Pancreas (tissue), 10 donors: Measurements from ENCODE around the gene SPATA12. TPM values are rescaled to one million over a fixed set of nuclear protein-coding genes. Genes with fewer than 3 reads are reported as not detected.
A peak's percentile ranks its signal among the peaks of the same experiment; 100 is the strongest.

Source experiments
- ATAC-seq, 4 donors: fragments of 200-7000 bp; cut with Tn5 transposase; one replicate each; pipeline versions ENCODE4 v1.8.0 to v1.9.1; 2020; ENCODE audit warnings: mild to moderate bottlenecking in 4 of 4, moderate library complexity in 4 of 4
- DNase-seq, 6 donors: peaks; one replicate each; pipeline ENCODE4 v3.0.0-alpha.2; 2020
- FAIRE-seq: peaks from 2 replicates; lab custom pipeline; 2012; peaks lifted over from hg19 to GRCh38; lab: Jason Lieb, UNC
- H3K27ac ChIP-seq, 4 donors: fragments of 200-600 bp; sonication (generic); 1 replicate in 3 of 4; 2 replicates in 1 of 4; pipeline versions ENCODE4 v1.5.0 to v1.8.0; 2020
- H3K27me3 ChIP-seq, 4 donors: fragments of 200-600 bp; one replicate each; pipeline ENCODE4 v1.8.0; 2021
- H3K36me3 ChIP-seq, 3 donors: fragments of 200-600 bp; sonication (generic) in 1 of 3; one replicate each; pipeline versions ENCODE4 v1.5.0 to v1.8.0; 2020 to 2021
- H3K4me1 ChIP-seq, 3 donors: fragments of 200-600 bp; one replicate each; pipeline ENCODE4 v1.8.0; 2021
- H3K4me3 ChIP-seq, 4 donors: fragments of 200-600 bp; sonication (generic) in 2 of 4; one replicate each; pipeline versions ENCODE4 v1.5.0 to v1.8.0; 2020 to 2021
- H3K9me3 ChIP-seq, 4 donors: fragments of 200-600 bp; one replicate each; pipeline ENCODE4 v1.8.0; 2021
- WGBS, 2 donors: extraction: QIAGEN DNeasy Blood & Tissue Kit; methylation state at CpG; one replicate each; pipeline ENCODE4 v1.1.7; 2013; 5-methylcytosine and 5-hydroxymethylcytosine counted together
- intact Hi-C, 3 donors: fragments of 100-400 bp; cut with DNase I; formaldehyde crosslinking; loops; one replicate each; pipeline versions ENCODE4 v1.11.1 to v1.14.2; 2022
- polyA plus RNA-seq, 2 donors: library from polyadenylated mRNA; stranded (reverse); fragments of 200-250 nt; gene quantifications; one replicate each; pipeline ENCODE4 v1.2.3, GENCODE V29; 2013
- total RNA-seq, 6 donors: library from RNA; stranded (reverse); fragmentation: NEBNext Ultra II Directional in 4 of 6; extraction: Animal tissue kit (Norgen Biotek cat#: 25700) in 4 of 6; gene quantifications; one replicate each; pipeline versions ENCODE4 v1.2.1 to v1.2.4, GENCODE V29; 2021 to 2023
- TF ChIP-seq, protein P1 (sequence below), 4 donors: fragments of 200-600 bp; sonication (generic) in 3 of 4; IDR thresholded peaks; one replicate each; pipeline versions ENCODE4 v1.5.0 to v1.8.0; 2021; ENCODE audit warnings: antibody characterized with exemption in 4 of 4
- donor health status: healthy with polysubstance abuse.
- donor health status: DM: no; HTN: no; CAD: no; lungs with moderate emphysema.
- donor health status: DM: no; HTN: no; CAD: no.
- donor health status: control.
- donor health status: control.
- donor health status: Bipolar disorder and iron deficiency.
- donor health status: DM: yes; HTN: yes; CAD: no.
- donor health status: DM: no; HTN: no; CAD: no.
- donor health status: DM: no; HTN: no; CAD: no.
- donor health status: DM: yes; HTN: yes; CAD: no.

Gene SPATA12, protein sequence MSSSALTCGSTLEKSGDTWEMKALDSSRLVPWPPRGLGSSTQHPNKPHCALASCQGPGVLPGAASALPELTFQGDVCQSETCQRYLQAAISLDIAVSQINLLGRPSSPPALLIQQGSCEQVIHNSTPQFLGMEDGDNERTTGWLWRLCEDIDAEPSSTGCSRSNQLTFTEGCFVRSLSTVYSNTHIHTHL
- under 1 TPM in 2 of 6 donors, not detected in 4; 0.06 to 0.12 TPM for total RNA-seq
- polyA plus RNA-seq: not detected

DNA sequence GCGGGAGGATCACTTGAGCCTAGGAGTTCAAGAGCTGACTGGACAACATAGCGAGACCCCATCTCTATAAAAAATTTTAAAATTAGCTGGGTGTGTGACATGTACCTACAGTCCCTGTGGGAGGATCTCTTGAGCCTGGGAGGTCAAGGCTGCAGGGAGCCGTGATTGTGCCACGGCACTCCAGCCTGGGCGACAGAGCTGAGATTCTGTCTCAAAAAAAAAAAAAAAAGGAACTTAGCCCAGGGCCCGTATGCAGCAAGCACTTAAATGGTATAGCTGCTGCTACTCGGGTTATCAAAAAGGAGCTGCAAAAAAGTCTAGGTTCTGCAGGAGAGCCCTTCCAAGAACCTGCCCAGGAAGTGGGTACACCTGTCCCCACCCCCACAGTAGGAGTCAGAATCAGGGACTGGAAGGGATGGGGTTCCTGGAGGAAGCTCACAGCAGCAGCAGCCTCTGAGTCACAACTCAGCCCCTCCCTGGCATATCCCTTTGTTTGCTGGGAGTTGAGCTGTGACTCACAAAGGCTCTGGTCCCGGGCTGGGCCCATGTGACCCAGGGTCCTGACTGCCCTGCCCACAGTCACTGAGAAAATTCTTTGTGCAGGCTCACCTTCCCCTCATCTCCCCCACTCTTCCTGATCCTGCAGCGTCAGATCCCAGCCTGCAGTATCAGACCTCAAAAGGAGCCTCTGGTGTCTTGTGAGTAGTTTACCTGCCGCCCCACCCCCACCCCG lies at the start of gene SPATA12:
Gene SPATA12 (plus strand): TSS at position 576 of the 733 bp plus-strand sequence. CDS start 13,031 bp downstream, outside the sequence.
- ATAC-seq: peak; percentile 93 to 98 (median 97)
- H3K4me3 ChIP-seq: no peak within 1 kb of the TSS
- FAIRE-seq: no peak

DNA sequence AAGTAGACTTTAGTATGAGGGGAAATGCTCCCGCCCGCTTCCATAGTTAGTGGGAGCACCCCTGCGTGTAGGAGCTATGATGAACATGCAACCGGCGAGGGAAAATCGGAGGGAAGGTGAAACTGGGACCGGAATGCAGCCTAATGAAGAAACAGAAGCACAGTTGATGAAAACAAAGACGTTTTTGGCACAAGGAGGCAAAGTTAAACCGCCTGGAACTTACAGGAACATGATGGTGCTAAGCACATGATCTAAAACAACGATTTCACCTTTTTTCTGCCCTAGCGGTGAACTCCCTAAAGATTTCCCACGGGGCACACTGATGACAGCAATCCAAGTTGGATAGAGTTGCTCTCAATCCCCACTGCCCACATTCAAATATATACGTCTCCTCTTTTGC lies 49.4 kb upstream of the SPATA12 start:
- FAIRE-seq: no peak
- 74 to 76% methylated on average over 13 of the region's 13 CpGs for WGBS, 2 donors
- H3K4me1 ChIP-seq: peaks cover 0 to 25% (median 3%) of the 10 kb centered on the region in 3 donors
- H3K27me3 ChIP-seq: no peaks in the 10 kb centered on the region
- DNase-seq: no peak
- TF ChIP-seq, protein P1, sequence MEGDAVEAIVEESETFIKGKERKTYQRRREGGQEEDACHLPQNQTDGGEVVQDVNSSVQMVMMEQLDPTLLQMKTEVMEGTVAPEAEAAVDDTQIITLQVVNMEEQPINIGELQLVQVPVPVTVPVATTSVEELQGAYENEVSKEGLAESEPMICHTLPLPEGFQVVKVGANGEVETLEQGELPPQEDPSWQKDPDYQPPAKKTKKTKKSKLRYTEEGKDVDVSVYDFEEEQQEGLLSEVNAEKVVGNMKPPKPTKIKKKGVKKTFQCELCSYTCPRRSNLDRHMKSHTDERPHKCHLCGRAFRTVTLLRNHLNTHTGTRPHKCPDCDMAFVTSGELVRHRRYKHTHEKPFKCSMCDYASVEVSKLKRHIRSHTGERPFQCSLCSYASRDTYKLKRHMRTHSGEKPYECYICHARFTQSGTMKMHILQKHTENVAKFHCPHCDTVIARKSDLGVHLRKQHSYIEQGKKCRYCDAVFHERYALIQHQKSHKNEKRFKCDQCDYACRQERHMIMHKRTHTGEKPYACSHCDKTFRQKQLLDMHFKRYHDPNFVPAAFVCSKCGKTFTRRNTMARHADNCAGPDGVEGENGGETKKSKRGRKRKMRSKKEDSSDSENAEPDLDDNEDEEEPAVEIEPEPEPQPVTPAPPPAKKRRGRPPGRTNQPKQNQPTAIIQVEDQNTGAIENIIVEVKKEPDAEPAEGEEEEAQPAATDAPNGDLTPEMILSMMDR (IDR thresholded peaks at IDR 0.05): no peak
- no peak for ATAC-seq
- no peak overlapping the region for H3K4me3 ChIP-seq
- H3K9me3 ChIP-seq: no peaks in the 10 kb centered on the region
- no peaks in the 10 kb centered on the region for H3K36me3 ChIP-seq
- intact Hi-C loops: no loop called here
- H3K27ac ChIP-seq: no peak overlapping the region

More for the DNA sequence above, at the start of gene SPATA12:
- H3K9me3 ChIP-seq: no peaks in the 10 kb centered on the region
- H3K27me3 ChIP-seq: no peaks in the 10 kb centered on the region
- peak within 1 kb of the TSS in 2 of 4 donors; percentile 60 to 62 for H3K27ac ChIP-seq
- TF ChIP-seq, protein P1 (IDR thresholded peaks at IDR 0.05): no peak
- H3K36me3 ChIP-seq: no peaks in the 10 kb centered on the region
- WGBS, 2 donors: 71 to 80% methylated on average over 11 of the region's 11 CpGs
- DNase-seq: peak; percentile 39 to 71 (median 58)
- intact Hi-C loops: no loop called here
- peaks cover 0 to 2% (median 0%) of the 10 kb centered on the region in 3 donors for H3K4me1 ChIP-seq

DNA sequence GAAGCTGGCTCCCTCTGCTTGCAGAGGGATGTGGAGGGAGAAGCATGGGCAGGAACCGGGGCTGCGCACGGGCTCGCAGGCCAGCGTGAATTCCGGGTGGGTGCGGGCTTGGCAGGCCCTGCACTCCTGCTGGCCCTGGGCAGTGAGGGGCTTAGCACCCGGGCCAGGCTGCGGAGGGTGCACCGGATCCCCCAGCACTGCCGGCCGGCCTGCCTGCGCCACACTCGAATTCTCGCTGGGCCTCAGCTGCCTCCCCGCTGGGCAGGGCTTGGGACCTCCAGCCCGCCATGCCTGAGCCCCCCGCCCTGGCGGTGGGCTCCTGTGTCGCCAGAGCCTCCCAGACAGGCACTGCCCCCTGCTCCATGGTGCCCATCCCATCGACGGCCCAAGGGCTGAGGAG lies 47.6 kb upstream of the SPATA12 start:
- WGBS, 2 donors: 95 to 97% methylated on average over 21 to 22 of the region's 22 CpGs
- FAIRE-seq (no peak), ATAC-seq (no peak), DNase-seq (no peak)
- H3K4me1 ChIP-seq: peaks cover 0 to 11% (median 2%) of the 10 kb centered on the region in 3 donors
- H3K4me3 ChIP-seq: no peak overlapping the region
- no peak overlapping the region for H3K27ac ChIP-seq
- TF ChIP-seq, protein P1 (IDR thresholded peaks at IDR 0.05): no peak
- H3K9me3 ChIP-seq: no peaks in the 10 kb centered on the region
- intact Hi-C loops: no loop called here
- H3K36me3 ChIP-seq: no peaks in the 10 kb centered on the region
- no peaks in the 10 kb centered on the region for H3K27me3 ChIP-seq

DNA sequence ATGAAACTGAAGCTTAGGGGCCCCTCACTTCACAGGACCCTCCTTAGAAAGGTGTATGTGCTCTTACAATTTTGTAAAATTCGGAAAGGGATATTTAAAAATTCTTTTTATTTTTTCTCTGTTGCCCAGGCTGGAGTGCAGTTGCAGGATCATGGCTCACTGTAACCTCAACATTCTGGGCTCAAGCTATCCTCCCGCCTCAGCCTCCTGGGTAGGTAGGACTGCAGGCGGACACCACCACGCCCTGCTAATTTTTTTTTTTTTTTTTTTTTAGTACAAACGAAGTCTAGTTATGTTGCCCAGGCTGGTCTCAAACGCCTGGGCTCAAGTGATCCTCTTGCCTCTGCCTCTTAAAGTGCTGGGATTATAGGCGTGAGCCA lies 45.1 kb upstream of the SPATA12 start:
- H3K4me3 ChIP-seq: no peak overlapping the region
- H3K27ac ChIP-seq: peak overlapping the region in 3 of 4 donors; percentile 22 to 57 (median 52)
- intact Hi-C loops: no loop called here
- H3K27me3 ChIP-seq: no peaks in the 10 kb centered on the region
- H3K4me1 ChIP-seq: no peaks in the 10 kb centered on the region
- ATAC-seq (no peak), FAIRE-seq (no peak), DNase-seq (no peak)
- 89 to 93% methylated on average over 7 of the region's 7 CpGs for WGBS, 2 donors
- TF ChIP-seq, protein P1 (IDR thresholded peaks at IDR 0.05): no peak
- no peaks in the 10 kb centered on the region for H3K9me3 ChIP-seq
- no peaks in the 10 kb centered on the region for H3K36me3 ChIP-seq
